ENCODE results near the gene HSBP1L1. TPM values are rescaled to one million over a fixed set of nuclear protein-coding genes. Genes with fewer than 3 reads are reported as not detected.

Gene HSBP1L1
- total and polyA plus RNA-seq, 2 donors = 4.9 to 8.6 TPM

- no peak overlapping the region for H3K4me3 ChIP-seq (ENCODE audit: low read depth, low read length)
- 97% methylated on average over 6 of the region's 6 CpGs for WGBS
- no peaks in the 10 kb centered on the region for H3K36me3 ChIP-seq (ENCODE audit: insufficient read depth)
- DNase-seq (ENCODE audit: extremely low spot score) = no peak
- no peaks in the 10 kb centered on the region for H3K4me1 ChIP-seq (ENCODE audit: insufficient read depth)
- H3K27ac ChIP-seq (ENCODE audit: low read depth) = no peak overlapping the region
Observed at GRCh38 chr18:79935925-79936324, 28.5 kb upstream of the HSBP1L1 start.

DNA sequence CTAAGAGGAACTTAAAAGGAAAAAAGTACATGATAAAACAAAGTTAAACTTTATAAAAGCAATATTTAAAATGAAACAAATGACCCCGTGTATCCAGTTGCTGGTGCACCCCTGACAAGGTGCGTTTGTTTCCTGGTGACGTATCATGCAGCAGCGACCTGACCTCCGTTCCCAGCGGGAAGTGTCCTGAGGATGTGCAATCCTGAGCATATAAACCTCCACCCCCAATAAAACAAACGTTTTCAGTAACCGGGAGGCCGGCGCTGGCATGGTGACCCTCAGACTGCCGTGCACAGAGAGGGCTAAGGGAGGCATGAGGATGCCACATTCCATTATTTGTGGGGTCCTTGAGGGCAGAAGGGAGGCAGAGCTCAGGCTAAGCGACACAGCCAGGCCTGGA is 27.8 kb upstream of the HSBP1L1 start:
- no peak for DNase-seq (ENCODE audit: extremely low spot score)
- 93% methylated on average over 12 of the region's 12 CpGs for WGBS
- Histone ChIP-seq H3K4me1 (ENCODE audit: insufficient read depth) (no peaks in the 10 kb centered on the region), H3K4me3 (ENCODE audit: low read depth, low read length) (no peak overlapping the region), H3K36me3 (ENCODE audit: insufficient read depth) (no peaks in the 10 kb centered on the region), H3K27ac (ENCODE audit: low read depth) (no peak overlapping the region)

GRCh38 chr18:79937103-79937860 is 27.2 kb upstream of the HSBP1L1 start:
- 96% methylated on average over 25 of the region's 25 CpGs for WGBS
- Histone ChIP-seq H3K4me3 (ENCODE audit: low read depth, low read length) (no peak overlapping the region), H3K36me3 (ENCODE audit: insufficient read depth) (no peaks in the 10 kb centered on the region), H3K4me1 (ENCODE audit: insufficient read depth) (no peaks in the 10 kb centered on the region), H3K27ac (ENCODE audit: low read depth) (no peak overlapping the region)
- DNase-seq (ENCODE audit: extremely low spot score) = no peak

- no peak overlapping the region for H3K27ac ChIP-seq (ENCODE audit: low read depth)
Observed at GRCh38 chr18:79938196-79938595, 26.2 kb upstream of the HSBP1L1 start.

GRCh38 chr18:79939096-79939495 is 25.3 kb upstream of the HSBP1L1 start:
- Histone ChIP-seq H3K4me1 (ENCODE audit: insufficient read depth) (no peaks in the 10 kb centered on the region), H3K4me3 (ENCODE audit: low read depth, low read length) (no peak overlapping the region), H3K27ac (ENCODE audit: low read depth) (no peak overlapping the region), H3K36me3 (ENCODE audit: insufficient read depth) (no peaks in the 10 kb centered on the region)
- no peak for DNase-seq (ENCODE audit: extremely low spot score)
- WGBS = 71% methylated on average over 5 of the region's 5 CpGs

More at GRCh38 chr18:79938196-79938595, 26.2 kb upstream of the HSBP1L1 start:
- H3K36me3 ChIP-seq (ENCODE audit: insufficient read depth) = no peaks in the 10 kb centered on the region
- DNase-seq (ENCODE audit: extremely low spot score) = no peak
- no peaks in the 10 kb centered on the region for H3K4me1 ChIP-seq (ENCODE audit: insufficient read depth)
- no peak overlapping the region for H3K4me3 ChIP-seq (ENCODE audit: low read depth, low read length)
- 95% methylated on average over 9 of the region's 9 CpGs for WGBS

- WGBS = 96% methylated on average over 18 of the region's 18 CpGs
- Histone ChIP-seq H3K4me3 (ENCODE audit: low read depth, low read length) (no peak overlapping the region), H3K36me3 (ENCODE audit: insufficient read depth) (no peaks in the 10 kb centered on the region), H3K4me1 (ENCODE audit: insufficient read depth) (no peaks in the 10 kb centered on the region), H3K27ac (ENCODE audit: low read depth) (no peak overlapping the region)
- DNase-seq (ENCODE audit: extremely low spot score) = no peak
Observed at GRCh38 chr18:79940126-79940813, 24.2 kb upstream of the HSBP1L1 start.

DNA sequence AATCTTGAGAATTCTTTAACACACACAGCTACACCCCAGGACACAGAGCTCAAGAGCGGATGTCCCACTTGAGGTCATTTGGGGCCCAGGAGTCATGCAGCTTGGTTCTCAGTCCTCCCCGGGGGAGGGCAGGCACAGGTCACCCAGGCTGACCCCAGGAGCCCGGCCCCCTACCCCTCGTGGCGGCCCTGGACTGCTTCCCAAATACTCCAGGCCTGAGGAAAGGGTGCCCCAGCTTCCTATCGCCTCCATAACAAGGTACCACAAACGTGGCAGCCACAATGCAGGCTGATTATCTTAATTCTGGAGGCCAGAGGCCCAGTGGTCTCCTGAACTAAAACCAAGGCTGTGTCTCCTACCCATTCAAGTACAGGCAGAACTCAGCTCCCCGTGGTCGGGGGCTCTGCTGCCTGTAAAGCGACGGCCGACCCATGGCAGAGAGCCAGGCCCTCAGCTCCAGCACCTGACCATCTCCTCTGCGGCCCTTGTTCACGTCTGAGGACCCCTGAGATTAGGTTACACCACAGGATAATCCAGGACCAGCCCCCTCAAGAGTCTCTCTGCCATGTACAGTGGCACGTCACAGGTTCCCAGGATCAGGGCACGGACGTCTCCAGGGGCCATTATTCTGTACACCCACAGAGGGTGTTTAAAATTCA is 23.5 kb upstream of the HSBP1L1 start:
- no peaks in the 10 kb centered on the region for H3K4me1 ChIP-seq (ENCODE audit: insufficient read depth)
- no peak overlapping the region for H3K4me3 ChIP-seq (ENCODE audit: low read depth, low read length)
- WGBS = 86% methylated on average over 17 of the region's 17 CpGs
- DNase-seq (ENCODE audit: extremely low spot score) = no peak
- no peak overlapping the region for H3K27ac ChIP-seq (ENCODE audit: low read depth)
- H3K36me3 ChIP-seq (ENCODE audit: insufficient read depth) = no peaks in the 10 kb centered on the region

- H3K4me1 ChIP-seq (ENCODE audit: insufficient read depth) = no peaks in the 10 kb centered on the region
- H3K36me3 ChIP-seq (ENCODE audit: insufficient read depth) = no peaks in the 10 kb centered on the region
- no peak overlapping the region for H3K4me3 ChIP-seq (ENCODE audit: low read depth, low read length)
- DNase-seq (ENCODE audit: extremely low spot score) = no peak
- no peak overlapping the region for H3K27ac ChIP-seq (ENCODE audit: low read depth)
- WGBS = 87% methylated on average over 16 of the region's 16 CpGs
Observed at GRCh38 chr18:79941473-79942119, 22.8 kb upstream of the HSBP1L1 start.

DNA sequence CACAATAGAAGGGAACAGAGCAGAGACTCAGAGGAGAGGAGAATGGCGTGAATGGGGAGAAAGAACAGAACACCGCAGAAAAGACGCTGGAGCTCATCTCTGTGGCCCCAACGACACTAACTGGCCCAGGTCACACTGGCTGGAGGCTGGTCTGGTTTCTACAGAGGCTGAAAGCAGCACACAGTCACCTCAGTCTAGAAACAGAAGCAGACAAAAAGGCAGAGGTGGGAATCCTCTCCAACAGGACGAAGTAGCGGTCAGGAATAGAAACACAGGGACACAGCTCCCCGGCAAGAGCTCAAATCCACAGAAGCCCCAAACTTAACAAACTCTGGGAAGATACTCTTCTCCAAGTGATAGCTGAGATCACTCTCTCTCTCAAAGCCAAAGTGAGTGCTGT is 22.2 kb upstream of the HSBP1L1 start:
- H3K4me3 ChIP-seq (ENCODE audit: low read depth, low read length) = no peak overlapping the region
- no peaks in the 10 kb centered on the region for H3K4me1 ChIP-seq (ENCODE audit: insufficient read depth)
- H3K36me3 ChIP-seq (ENCODE audit: insufficient read depth) = no peaks in the 10 kb centered on the region
- no peak overlapping the region for H3K27ac ChIP-seq (ENCODE audit: low read depth)
- DNase-seq (ENCODE audit: extremely low spot score) = no peak
- WGBS = 90% methylated on average over 7 of the region's 7 CpGs

- Histone ChIP-seq H3K36me3 (ENCODE audit: insufficient read depth) (no peaks in the 10 kb centered on the region), H3K27ac (ENCODE audit: low read depth) (no peak overlapping the region), H3K4me3 (ENCODE audit: low read depth, low read length) (no peak overlapping the region), H3K4me1 (ENCODE audit: insufficient read depth) (no peaks in the 10 kb centered on the region)
- DNase-seq (ENCODE audit: extremely low spot score) = no peak
- 83% methylated on average over 31 of the region's 31 CpGs for WGBS
Observed at GRCh38 chr18:79942786-79943607, 21.4 kb upstream of the HSBP1L1 start.

- Histone ChIP-seq H3K4me3 (ENCODE audit: low read depth, low read length) (no peak overlapping the region), H3K4me1 (ENCODE audit: insufficient read depth) (no peaks in the 10 kb centered on the region), H3K36me3 (ENCODE audit: insufficient read depth) (no peaks in the 10 kb centered on the region), H3K27ac (ENCODE audit: low read depth) (no peak overlapping the region)
- no peak for DNase-seq (ENCODE audit: extremely low spot score)
- 95% methylated on average over 20 of the region's 20 CpGs for WGBS
Observed at GRCh38 chr18:79943608-79944125, 20.8 kb upstream of the HSBP1L1 start.

DNA sequence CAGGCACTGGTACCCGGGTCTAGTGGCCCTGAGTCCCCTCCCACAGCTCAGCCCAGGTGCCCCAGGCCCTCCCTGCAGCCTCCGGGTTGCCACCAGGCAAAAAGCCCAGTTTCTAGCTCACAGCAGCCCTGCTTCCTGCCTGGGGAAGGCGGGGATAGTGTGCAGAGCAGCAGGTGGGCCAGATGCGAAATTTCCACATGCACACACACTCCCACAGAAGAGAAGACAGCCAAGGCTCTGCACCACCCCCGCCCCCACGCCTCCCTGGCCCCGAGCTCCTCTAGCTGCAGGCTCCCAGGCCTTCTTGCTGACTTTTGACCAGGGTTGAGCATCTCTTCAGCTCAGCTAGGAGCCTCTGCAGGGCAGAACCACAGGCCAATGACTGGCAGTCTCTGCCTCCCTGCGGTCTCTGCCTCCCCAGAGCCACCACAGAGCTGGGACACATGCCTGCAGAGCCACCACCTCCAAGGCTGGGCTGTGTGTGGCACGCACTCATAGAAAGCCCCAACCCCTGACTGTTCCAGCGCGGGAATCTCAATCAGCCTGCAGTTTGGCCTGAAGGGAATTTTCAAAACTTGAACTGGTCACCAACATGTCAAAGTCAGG is 20.2 kb upstream of the HSBP1L1 start:
- WGBS = 73% methylated on average over 11 of the region's 11 CpGs
- Histone ChIP-seq H3K36me3 (ENCODE audit: insufficient read depth) (no peaks in the 10 kb centered on the region), H3K27ac (ENCODE audit: low read depth) (no peak overlapping the region), H3K4me3 (ENCODE audit: low read depth, low read length) (no peak overlapping the region), H3K4me1 (ENCODE audit: insufficient read depth) (no peaks in the 10 kb centered on the region)
- DNase-seq (ENCODE audit: extremely low spot score) = no peak

Measured in urinary bladder (tissue), 4 donors.